SK-N-MC (cell line): Measurements from ENCODE around the gene ITGB2.

Experiments
- EZH2 ChIP-seq: fragments of 200-600 bp; sonication (generic); IDR thresholded peaks from one replicate; pipeline ENCODE4 v1.6.1; 2017; ENCODE audit warnings: antibody characterized with exemption
- POLR2AphosphoS5 ChIP-seq: IDR thresholded peaks from 2 replicates; pipeline ENCODE4 v1.6.1; 2012; ENCODE audit warnings: mild to moderate bottlenecking, low read depth, low read length, borderline replicate concordance

- TF ChIP-seq EZH2 (no peak), POLR2AphosphoS5 (no peak)
Measured at GRCh38 chr21:44907225-44907965, 13.3 kb downstream of the ITGB2 start.
